Measurements from ENCODE around the gene TUBA1A. TPM values are rescaled to one million over a fixed set of nuclear protein-coding genes. Genes with fewer than 3 reads are reported as not detected.
"Not testable (repeated sequence)": the region's sequence is repeated elsewhere in the genome, so short reads cannot be mapped to it uniquely, and the experiment has no call there.

Gene TUBA1A
- polyA plus RNA-seq (ENCODE audit: insufficient read length in 4 of 4): 100 to 1,000 TPM; 391 to 487 (median 465) TPM

GRCh38 chr12:49188916-49189367 lies at the start of gene TUBA1A:
TUBA1A (minus strand) TSS chr12:49189080; CDS start chr12:49188979, 101 bp downstream.
- DNase-seq (ENCODE audit: low read depth in 4 of 4, low spot score in 3 of 4): peak; percentile 89 to 98 (median 97)

- DNase-seq (ENCODE audit: low read depth in 4 of 4, low spot score in 3 of 4): no peak
These were observed 47.5 kb upstream of the TUBA1A start for GRCh38 chr12:49236423-49236822.

GRCh38 chr12:49233842-49234526 lies 45.1 kb upstream of the TUBA1A start:
- no peak for DNase-seq (ENCODE audit: low read depth in 4 of 4, low spot score in 3 of 4)

GRCh38 chr12:49232940-49233841 lies 44.3 kb upstream of the TUBA1A start:
- DNase-seq (ENCODE audit: low read depth in 4 of 4, low spot score in 3 of 4): peak in 1 of 4 donors; percentile 47

- DNase-seq (ENCODE audit: low read depth in 4 of 4, low spot score in 3 of 4): no peak
These were observed 43.2 kb upstream of the TUBA1A start for GRCh38 chr12:49231878-49232655.

DNA sequence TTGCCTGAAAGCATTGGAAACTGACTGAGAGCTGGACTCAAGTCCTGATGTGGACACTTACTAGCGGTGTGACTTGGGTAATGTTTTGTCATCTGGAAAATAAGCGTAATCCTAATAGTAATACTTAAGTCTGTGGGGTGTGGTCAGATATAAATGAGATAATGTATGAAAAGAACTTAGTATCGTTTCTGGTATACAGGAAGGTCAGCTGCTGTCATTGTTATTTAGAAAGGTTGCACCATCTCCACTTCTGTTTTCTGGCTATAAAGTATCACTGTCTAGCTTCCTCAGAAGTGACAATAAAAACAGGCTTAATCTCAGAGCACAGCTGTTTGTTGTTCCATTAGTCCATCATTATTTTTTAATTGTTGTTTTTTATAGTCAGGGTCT lies 41.9 kb upstream of the TUBA1A start:
- no peak for DNase-seq (ENCODE audit: low read depth in 4 of 4, low spot score in 3 of 4)

DNA sequence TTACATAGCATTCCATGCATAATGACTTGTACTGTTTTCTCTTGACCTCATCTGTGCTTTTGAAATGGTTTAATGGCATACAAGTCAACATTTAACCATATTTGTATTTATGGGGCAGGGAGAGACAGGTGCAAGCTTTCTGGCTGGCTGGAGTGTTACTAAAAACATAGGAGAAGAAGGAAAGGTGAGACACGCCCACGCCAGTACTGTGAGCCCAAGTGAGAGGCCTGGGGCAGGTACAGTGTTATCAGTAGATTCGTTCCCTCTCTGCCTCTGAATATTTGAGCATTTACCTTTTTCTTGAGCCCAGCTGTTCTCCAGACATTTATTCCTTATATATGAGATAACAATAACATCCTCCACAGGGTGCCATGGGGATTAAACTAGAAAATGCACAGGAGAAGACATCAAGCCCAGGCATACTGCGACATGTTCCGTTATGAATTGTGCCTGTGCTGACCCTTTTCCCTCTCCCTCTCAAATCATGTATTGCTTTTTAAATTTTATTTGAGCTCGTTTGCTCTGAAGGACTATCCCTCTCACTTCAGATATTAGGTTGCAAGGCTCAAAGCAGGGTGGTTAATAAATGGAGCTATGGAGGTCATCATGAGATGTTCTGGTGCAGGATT lies 41.4 kb upstream of the TUBA1A start:
- DNase-seq (ENCODE audit: low read depth in 4 of 4, low spot score in 3 of 4): no peak

- no peak for DNase-seq (ENCODE audit: low read depth in 4 of 4, low spot score in 3 of 4)
These were observed 39.8 kb upstream of the TUBA1A start for GRCh38 chr12:49228653-49229052.

DNA sequence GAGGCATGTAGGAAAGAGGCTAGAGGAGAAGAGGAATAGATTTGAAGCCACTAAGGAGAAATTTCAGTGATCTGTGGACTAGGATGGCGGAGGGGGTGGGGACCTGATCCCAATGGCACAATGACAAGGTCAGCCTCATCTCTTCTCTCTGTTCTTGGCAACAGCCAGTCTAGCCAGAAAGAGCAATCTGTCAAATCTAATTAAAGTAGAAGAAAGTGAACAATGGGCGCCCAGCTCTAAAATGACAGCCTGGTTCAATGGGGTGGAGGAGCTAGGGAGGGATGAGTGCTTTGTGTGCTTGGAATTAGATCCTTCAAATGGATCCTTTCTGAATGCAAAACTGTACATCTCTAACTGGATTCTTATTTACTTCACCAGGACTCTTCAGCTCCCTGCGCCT lies 38.8 kb upstream of the TUBA1A start:
- DNase-seq (ENCODE audit: low read depth in 4 of 4, low spot score in 3 of 4): no peak

DNA sequence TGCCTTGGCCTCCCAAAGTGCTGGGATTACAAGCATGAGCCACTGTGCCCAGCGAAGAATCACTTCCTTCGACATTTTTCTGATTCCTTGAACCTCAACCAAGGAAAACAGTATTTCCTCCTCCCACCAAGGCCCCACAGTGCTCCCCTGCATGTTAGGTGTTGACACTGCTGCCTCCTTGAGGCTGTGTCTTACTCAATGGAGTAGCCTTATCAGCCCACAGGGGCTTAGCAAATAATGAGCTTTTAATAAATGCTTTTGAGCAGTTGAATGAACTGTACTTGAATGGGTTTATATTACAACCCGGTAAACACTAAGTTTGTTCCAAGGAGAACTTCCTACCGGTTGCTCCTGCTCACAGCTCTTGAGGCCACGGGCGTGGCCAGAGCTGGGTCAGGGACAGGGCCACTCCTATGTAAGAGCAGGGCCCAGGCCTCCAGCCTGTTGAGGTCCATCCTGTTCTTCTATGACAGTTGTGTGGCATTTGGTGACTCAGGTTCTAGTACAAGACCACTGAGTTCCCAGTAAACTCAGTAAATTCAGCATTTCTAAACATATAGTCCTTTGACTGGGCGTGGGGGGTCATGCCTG lies 36.8 kb upstream of the TUBA1A start:
- no peak for DNase-seq (ENCODE audit: low read depth in 4 of 4, low spot score in 3 of 4)

GRCh38 chr12:49223590-49224369 lies 34.9 kb upstream of the TUBA1A start:
- no peak for DNase-seq (ENCODE audit: low read depth in 4 of 4, low spot score in 3 of 4)

- DNase-seq (ENCODE audit: low read depth in 4 of 4, low spot score in 3 of 4): no peak
These were observed 34.2 kb upstream of the TUBA1A start for GRCh38 chr12:49223122-49223521.

DNA sequence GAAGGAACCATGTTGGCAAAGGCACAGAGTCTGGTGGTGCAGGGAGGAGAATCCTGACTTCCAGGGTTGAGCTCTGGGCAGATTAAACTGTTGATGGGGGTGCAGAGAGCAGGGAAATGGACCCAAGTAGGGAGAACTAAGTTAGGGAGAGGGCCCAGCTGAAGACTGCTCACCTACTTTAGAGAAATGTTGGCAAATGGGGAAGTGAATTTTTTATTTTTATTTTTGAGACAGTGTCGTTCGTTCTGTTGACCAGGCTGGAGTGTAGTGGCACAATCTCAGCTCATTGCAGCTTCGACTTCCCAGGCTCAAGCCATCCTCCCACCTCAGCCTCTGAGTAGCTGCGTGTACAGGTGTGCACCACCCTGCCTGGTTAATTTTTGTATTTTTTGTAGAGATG lies 32.1 kb upstream of the TUBA1A start:
- no peak for DNase-seq (ENCODE audit: low read depth in 4 of 4, low spot score in 3 of 4)

DNA sequence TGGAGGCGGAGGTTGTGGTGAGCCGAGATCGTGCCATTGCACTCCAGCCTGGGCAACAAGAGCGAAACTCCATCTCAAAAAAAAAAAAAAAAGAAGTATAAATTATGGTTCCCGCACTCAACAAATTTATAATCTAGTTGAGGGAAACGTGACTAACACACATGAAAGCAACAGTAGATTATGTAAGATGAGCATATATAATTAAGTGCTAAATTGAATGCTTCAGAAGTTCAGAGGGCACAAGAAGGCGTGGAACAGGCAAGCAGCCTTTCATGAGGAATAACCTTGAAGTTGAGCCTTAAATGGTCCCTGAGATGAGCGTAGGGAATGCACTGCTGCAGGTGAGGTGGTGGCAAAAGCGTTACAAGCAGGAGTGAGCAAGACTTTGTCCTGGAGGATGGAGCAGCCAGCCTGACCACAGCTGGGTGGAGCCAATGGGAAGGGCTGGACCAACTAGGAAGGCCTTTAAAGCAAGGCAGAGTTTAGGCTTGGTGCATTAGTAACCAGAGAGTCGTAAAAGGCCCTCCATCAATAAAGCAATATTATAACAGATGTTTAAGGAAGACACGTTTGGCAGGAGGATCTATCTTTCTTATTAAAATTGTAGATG lies 30.6 kb upstream of the TUBA1A start:
- no peak for DNase-seq (ENCODE audit: low read depth in 4 of 4, low spot score in 3 of 4)

DNA sequence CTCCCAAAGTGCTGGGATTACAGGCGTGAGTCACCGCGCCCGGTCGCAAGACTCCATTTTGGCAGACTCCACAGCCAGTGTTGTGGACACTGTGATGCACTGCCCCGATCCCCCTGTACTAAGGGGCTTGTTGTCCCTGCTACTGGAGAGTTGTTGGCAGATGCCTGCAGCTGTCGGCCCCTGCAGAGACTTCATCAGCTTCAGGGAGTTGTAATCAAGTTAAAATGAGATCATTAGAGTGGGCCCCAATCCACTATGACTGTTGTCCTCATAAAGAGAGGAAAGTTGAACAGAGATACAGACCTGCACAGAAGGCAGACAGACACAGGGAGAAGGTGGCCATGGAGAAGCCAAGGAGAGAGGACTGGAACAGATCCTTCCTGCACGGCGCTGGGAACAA lies 23.7 kb upstream of the TUBA1A start:
- no peak for DNase-seq (ENCODE audit: low read depth in 4 of 4, low spot score in 3 of 4)

GRCh38 chr12:49210703-49211102 lies 21.8 kb upstream of the TUBA1A start:
- DNase-seq (ENCODE audit: low read depth in 4 of 4, low spot score in 3 of 4): not testable (repeated sequence)

- no peak for DNase-seq (ENCODE audit: low read depth in 4 of 4, low spot score in 3 of 4)
These were observed 19.8 kb upstream of the TUBA1A start for GRCh38 chr12:49208676-49209075.

GRCh38 chr12:49208146-49208545 lies 19.3 kb upstream of the TUBA1A start:
- DNase-seq (ENCODE audit: low read depth in 4 of 4, low spot score in 3 of 4): no peak

- no peak for DNase-seq (ENCODE audit: low read depth in 4 of 4, low spot score in 3 of 4)
These were observed 17.5 kb upstream of the TUBA1A start for GRCh38 chr12:49206389-49206788.
